Kidney (tissue), 14 donors: ENCODE results near the gene DDIT4L. TPM values are rescaled to one million over a fixed set of nuclear protein-coding genes. Genes with fewer than 3 reads are reported as not detected.

ENCODE experiments used
- DNase-seq, 5 donors: peaks; one replicate each; pipeline ENCODE4 v3.0.0-alpha.2; 2013 to 2020
- FAIRE-seq: peaks from 2 replicates; lab custom pipeline; 2012; peaks lifted over from hg19 to GRCh38; lab: Jason Lieb, UNC
- H3K27ac ChIP-seq, 2 donors: one replicate each; pipeline ENCODE4 v1.7.0; 2013; ENCODE audit warnings: low read depth in 2 of 2, low read length in 2 of 2, inconsistent platforms in 1 of 2
- H3K27me3 ChIP-seq: one replicate; pipeline ENCODE4 v1.7.1; 2013; ENCODE audit warnings: low read length, inconsistent platforms; ENCODE audit not compliant: control insufficient read depth, insufficient read depth
- H3K36me3 ChIP-seq, 3 donors: one replicate each; pipeline versions ENCODE4 v1.7.0 to v1.7.1; 2013; ENCODE audit warnings: low read length in 3 of 3, control low read depth in 1 of 3, inconsistent platforms in 1 of 3; ENCODE audit not compliant: insufficient read depth in 3 of 3, control insufficient read depth in 2 of 3
- H3K4me1 ChIP-seq, 3 donors: one replicate each; pipeline versions ENCODE4 v1.7.0 to v1.7.1; 2013; ENCODE audit warnings: low read length in 3 of 3, inconsistent platforms in 1 of 3, low read depth in 1 of 3; ENCODE audit not compliant: control insufficient read depth in 2 of 3, insufficient read depth in 2 of 3
- H3K4me3 ChIP-seq, 3 donors: one replicate each; pipeline versions ENCODE4 v1.7.0 to v1.8.1; 2013; ENCODE audit warnings: low read length in 3 of 3, control low read depth in 1 of 3, inconsistent platforms in 1 of 3
- H3K9ac ChIP-seq, 3 donors: one replicate each; pipeline versions ENCODE4 v1.7.0 to v1.7.1; 2013; ENCODE audit warnings: low read length in 3 of 3, control low read depth in 1 of 3, inconsistent platforms in 1 of 3
- H3K9me3 ChIP-seq, 3 donors: one replicate each; pipeline versions ENCODE4 v1.7.0 to v1.7.1; 2013; ENCODE audit warnings: low read length in 3 of 3, control low read depth in 1 of 3, inconsistent platforms in 1 of 3; ENCODE audit not compliant: control insufficient read depth in 2 of 3, insufficient read depth in 1 of 3
- intact Hi-C: fragments of 100-400 bp; cut with DNase I; formaldehyde crosslinking; loops from one replicate; pipeline ENCODE4 v1.11.1; 2022
- polyA plus RNA-seq: library from polyadenylated mRNA; stranded (reverse); fragments of 350-450 nt; fragmentation: Illumina TruSeq; extraction: RNeasy Lipid Tissue Mini Kit (QIAGEN cat#74804); gene quantifications from one replicate; pipeline ENCODE4 v1.2.3, GENCODE V29; 2014; ENCODE audit warnings: low read depth, low replicate concordance; ENCODE audit not compliant: insufficient read depth
- total RNA-seq: library from RNA; stranded (reverse); fragmentation: NEBNext Ultra II Directional; extraction: Animal tissue kit (Norgen Biotek cat#: 25700); gene quantifications from one replicate; pipeline ENCODE4 v1.2.1, GENCODE V29; 2021
- TF ChIP-seq, protein P1 (sequence below): IDR thresholded peaks from 3 replicates; pipeline ENCODE4 v1.5.1; 2012; ENCODE audit warnings: mild to moderate bottlenecking, moderate library complexity, borderline replicate concordance; ENCODE audit not compliant: insufficient read depth; ENCODE audit errors: extremely low read depth
- donor health status: control.
- donor health status: control.
- donor health status: control.
- donor health status: control.
- donor health status: control.
- donor health status: DM: yes; HTN: yes; CAD: no.
- donor health status: Normal renal cell carcinoma (clear cell type).

Gene DDIT4L
- total and polyA plus RNA-seq, 2 donors from 2014 or later = 6.1 to 15.2 TPM

DNA sequence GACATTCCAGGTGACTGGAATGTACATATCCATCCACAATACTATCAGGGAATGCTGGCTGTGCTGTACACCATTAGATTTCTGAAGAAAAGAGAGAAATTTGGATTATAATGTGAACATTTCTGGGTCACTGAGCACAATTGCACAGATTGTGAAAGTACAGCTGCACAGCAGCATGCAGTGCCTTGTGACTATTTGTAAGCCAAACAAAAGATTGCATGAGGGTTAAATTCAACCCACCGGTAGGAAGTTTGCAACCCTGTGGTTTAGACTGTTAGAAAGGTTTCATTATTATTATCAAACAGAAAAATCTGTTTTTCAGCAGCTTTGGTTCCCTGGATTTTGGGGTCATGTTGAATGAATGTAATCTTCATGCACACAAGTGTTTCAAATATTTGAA, 24.5 kb downstream of the DDIT4L start:
- H3K9ac ChIP-seq = no peak overlapping the region
- intact Hi-C loops = no loop called here
- H3K4me3 ChIP-seq = no peak overlapping the region
- H3K27ac ChIP-seq = no peak overlapping the region
- DNase-seq (no peak), FAIRE-seq (no peak)
- TF ChIP-seq, protein P1, sequence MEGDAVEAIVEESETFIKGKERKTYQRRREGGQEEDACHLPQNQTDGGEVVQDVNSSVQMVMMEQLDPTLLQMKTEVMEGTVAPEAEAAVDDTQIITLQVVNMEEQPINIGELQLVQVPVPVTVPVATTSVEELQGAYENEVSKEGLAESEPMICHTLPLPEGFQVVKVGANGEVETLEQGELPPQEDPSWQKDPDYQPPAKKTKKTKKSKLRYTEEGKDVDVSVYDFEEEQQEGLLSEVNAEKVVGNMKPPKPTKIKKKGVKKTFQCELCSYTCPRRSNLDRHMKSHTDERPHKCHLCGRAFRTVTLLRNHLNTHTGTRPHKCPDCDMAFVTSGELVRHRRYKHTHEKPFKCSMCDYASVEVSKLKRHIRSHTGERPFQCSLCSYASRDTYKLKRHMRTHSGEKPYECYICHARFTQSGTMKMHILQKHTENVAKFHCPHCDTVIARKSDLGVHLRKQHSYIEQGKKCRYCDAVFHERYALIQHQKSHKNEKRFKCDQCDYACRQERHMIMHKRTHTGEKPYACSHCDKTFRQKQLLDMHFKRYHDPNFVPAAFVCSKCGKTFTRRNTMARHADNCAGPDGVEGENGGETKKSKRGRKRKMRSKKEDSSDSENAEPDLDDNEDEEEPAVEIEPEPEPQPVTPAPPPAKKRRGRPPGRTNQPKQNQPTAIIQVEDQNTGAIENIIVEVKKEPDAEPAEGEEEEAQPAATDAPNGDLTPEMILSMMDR = no peak
- no peaks in the 10 kb centered on the region for H3K36me3 ChIP-seq
- peaks cover 0 to 14% (median 4%) of the 10 kb centered on the region in 3 donors for H3K9me3 ChIP-seq
- no peaks in the 10 kb centered on the region for H3K27me3 ChIP-seq
- H3K4me1 ChIP-seq = no peaks in the 10 kb centered on the region

DNA sequence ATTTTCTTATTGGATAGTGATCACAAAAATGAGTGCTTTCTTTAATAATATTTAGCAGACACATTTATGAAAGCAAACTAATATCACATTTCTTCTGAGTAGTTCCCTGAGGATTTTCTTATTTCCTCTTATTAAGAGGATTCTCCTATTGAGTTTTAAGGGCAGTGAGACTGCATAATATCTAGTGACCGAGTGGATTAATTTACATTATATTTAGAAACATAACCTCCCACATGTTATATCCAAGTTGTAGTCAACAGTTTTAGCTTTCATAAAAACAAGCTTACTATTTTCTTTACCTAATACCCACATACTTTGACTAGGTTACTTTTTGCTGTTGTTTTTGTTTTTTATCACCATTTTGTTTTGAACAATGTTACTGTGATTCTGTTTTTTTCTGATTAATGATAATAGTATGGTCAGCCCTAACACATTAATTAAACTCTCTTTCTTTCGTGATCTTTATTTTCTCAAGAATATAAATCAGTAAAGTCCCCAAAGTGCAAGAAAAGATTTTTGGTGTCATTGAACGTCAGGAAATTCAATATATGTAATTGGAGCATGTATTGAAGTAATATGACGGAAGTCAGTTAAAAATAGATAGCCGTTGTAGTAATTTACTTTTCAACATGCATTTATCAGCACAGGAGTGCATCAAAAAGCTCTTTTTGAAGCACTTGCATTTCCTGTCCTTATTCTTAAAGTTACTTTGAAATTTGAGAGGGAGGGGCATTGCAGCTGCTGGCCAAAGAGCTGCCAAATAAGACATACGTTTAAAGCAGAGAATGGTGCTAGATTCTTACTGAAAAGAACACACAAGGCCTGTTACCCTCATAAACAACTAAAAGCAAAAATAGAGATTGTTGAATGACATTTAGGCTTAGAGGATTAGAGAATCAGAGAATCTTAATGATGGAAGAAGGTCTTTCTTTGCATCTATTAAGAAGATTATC, 25.2 kb downstream of the DDIT4L start:
- Histone ChIP-seq H3K27me3 (no peaks in the 10 kb centered on the region), H3K27ac (no peak overlapping the region), H3K4me1 (no peaks in the 10 kb centered on the region), H3K36me3 (no peaks in the 10 kb centered on the region), H3K9ac (no peak overlapping the region), H3K4me3 (no peak overlapping the region), H3K9me3 (peaks cover 0 to 14% (median 4%) of the 10 kb centered on the region in 3 donors)
- TF ChIP-seq, protein P1 = no peak
- FAIRE-seq = no peak
- DNase-seq = no peak
- intact Hi-C loops = no loop called here

DNA sequence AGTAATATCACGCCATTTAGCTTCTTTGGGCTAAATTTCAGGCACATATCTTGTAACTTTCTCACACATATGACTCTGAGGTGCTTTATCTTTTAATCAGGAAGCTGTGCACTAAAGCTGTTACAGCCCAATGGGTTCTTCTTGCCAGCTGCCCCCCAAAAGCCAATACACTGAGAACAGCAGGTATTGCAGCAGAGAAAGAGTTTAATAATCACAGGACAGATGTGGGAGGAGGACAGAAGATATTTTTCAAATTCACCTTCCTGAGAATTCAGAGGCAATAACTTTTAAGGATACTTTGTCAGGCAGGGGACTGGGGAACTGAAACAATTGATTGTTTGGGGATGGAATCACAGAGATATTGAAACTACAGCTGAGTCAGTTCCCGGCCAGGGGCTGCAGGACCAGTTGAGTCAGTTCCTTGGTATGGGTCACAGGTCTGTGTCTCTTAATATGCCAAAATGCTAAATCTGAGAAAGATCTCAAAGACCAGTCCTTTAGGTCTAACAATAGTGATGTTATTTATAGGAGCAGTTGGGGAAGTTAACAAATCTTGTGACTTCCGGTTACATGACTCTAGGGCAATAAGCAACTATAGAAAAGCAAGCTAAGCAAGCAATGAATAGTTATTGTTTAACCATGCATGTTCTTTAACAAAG, 28.1 kb downstream of the DDIT4L start:
- H3K9me3 ChIP-seq = peaks cover 0 to 14% (median 4%) of the 10 kb centered on the region in 3 donors
- H3K9ac ChIP-seq = no peak overlapping the region
- no peak for DNase-seq
- no peaks in the 10 kb centered on the region for H3K27me3 ChIP-seq
- H3K36me3 ChIP-seq = no peaks in the 10 kb centered on the region
- H3K4me3 ChIP-seq = no peak overlapping the region
- H3K27ac ChIP-seq = no peak overlapping the region
- H3K4me1 ChIP-seq = no peaks in the 10 kb centered on the region
- TF ChIP-seq, protein P1 = no peak
- no peak for FAIRE-seq
- intact Hi-C loops = no loop called here
